ENCODE data around the gene C3orf22. TPM values are rescaled to one million over a fixed set of nuclear protein-coding genes. Genes with fewer than 3 reads are reported as not detected.
A peak's percentile ranks its signal among the peaks of the same experiment; 100 is the strongest.

The C3orf22 gene
- total RNA-seq, 1 donor from 2014 or later = not detected

GRCh38 chr3:126523745-126524428 is 34.8 kb downstream of the C3orf22 start, which contains the start of gene CHST13:
Gene CHST13 (plus strand): TSS chr3:126524155. CDS start chr3:126524333, 178 bp downstream.
- no peak for DNase-seq (ENCODE audit: extremely low spot score, unreplicated experiment)
- Mint-ChIP-seq H3K27ac (no peak within 1 kb of the TSS), H3K9me3 (no peaks in the 10 kb centered on the region), H3K4me1 (ENCODE audit: unreplicated experiment) (peaks cover 5% of the 10 kb centered on the region), H3K36me3 (no peaks in the 10 kb centered on the region), H3K27me3 (peaks cover 55% of the 10 kb centered on the region), H3K4me3 (peak within 1 kb of the TSS; percentile 72)
- no peak for TF ChIP-seq CTCF (conservative IDR thresholded peaks at IDR 0.05)

GRCh38 chr3:126522363-126522788 is 36.4 kb downstream of the C3orf22 start:
- DNase-seq (ENCODE audit: extremely low spot score, unreplicated experiment) = no peak
- Mint-ChIP-seq H3K27ac (no peak overlapping the region), H3K36me3 (no peaks in the 10 kb centered on the region), H3K27me3 (peaks cover 48% of the 10 kb centered on the region), H3K9me3 (no peaks in the 10 kb centered on the region), H3K4me1 (ENCODE audit: unreplicated experiment) (no peaks in the 10 kb centered on the region), H3K4me3 (peak overlapping the region; percentile 29)
- peak; percentile 94 for TF ChIP-seq CTCF (conservative IDR thresholded peaks at IDR 0.05)

GRCh38 chr3:126521122-126521891 is 37.4 kb downstream of the C3orf22 start:
- DNase-seq (ENCODE audit: extremely low spot score, unreplicated experiment) = no peak
- Mint-ChIP-seq H3K27me3 (peaks cover 45% of the 10 kb centered on the region), H3K4me1 (ENCODE audit: unreplicated experiment) (no peaks in the 10 kb centered on the region), H3K4me3 (no peak overlapping the region), H3K36me3 (no peaks in the 10 kb centered on the region), H3K9me3 (no peaks in the 10 kb centered on the region), H3K27ac (no peak overlapping the region)
- no peak for TF ChIP-seq CTCF (conservative IDR thresholded peaks at IDR 0.05)

- Mint-ChIP-seq H3K4me1 (ENCODE audit: unreplicated experiment) (no peaks in the 10 kb centered on the region), H3K27ac (no peak overlapping the region), H3K27me3 (peaks cover 34% of the 10 kb centered on the region), H3K9me3 (no peaks in the 10 kb centered on the region), H3K4me3 (no peak overlapping the region), H3K36me3 (no peaks in the 10 kb centered on the region)
- TF ChIP-seq CTCF (conservative IDR thresholded peaks at IDR 0.05) = no peak
- no peak for DNase-seq (ENCODE audit: extremely low spot score, unreplicated experiment)
Measured at GRCh38 chr3:126519506-126520455, 39.0 kb downstream of the C3orf22 start.

GRCh38 chr3:126518779-126519177 is 40.0 kb downstream of the C3orf22 start:
- Mint-ChIP-seq H3K4me1 (ENCODE audit: unreplicated experiment) (no peaks in the 10 kb centered on the region), H3K36me3 (no peaks in the 10 kb centered on the region), H3K4me3 (no peak overlapping the region), H3K9me3 (no peaks in the 10 kb centered on the region), H3K27ac (no peak overlapping the region), H3K27me3 (peaks cover 29% of the 10 kb centered on the region)
- no peak for DNase-seq (ENCODE audit: extremely low spot score, unreplicated experiment)
- no peak for TF ChIP-seq CTCF (conservative IDR thresholded peaks at IDR 0.05)

Data from type B pancreatic cell (in vitro differentiated cells).